AG04450 (cell line): ENCODE data around the gene NPB. TPM values are rescaled to one million over a fixed set of nuclear protein-coding genes. Genes with fewer than 3 reads are reported as not detected.

Source experiments
- CTCF ChIA-PET: fragments of 300-600, 350-600 bp; formaldehyde crosslinking; extraction: SDS; loops from one replicate; lab custom pipeline; 2022; ENCODE audit warnings: antibody characterized with exemption, inconsistent platforms; lab: Charles Lee
- POLR2A ChIA-PET: fragments of 350-600 bp; formaldehyde crosslinking; extraction: SDS; loops from one replicate; lab custom pipeline; 2021; ENCODE audit warnings: antibody characterized with exemption, inconsistent platforms; lab: Yijun Ruan, JAX
- DNase-seq: peaks from one replicate; pipeline ENCODE4 v3.0.0-alpha.2; 2011; ENCODE audit warnings: low read depth, low spot score
- H3K27ac ChIP-seq: one replicate; pipeline ENCODE4 v1.5.1; 2012; ENCODE audit warnings: low read depth, low read length, control low read depth
- H3K27me3 ChIP-seq: one replicate; pipeline ENCODE4 v1.6.0; 2012; ENCODE audit warnings: low read length; ENCODE audit not compliant: control insufficient read depth, insufficient read depth
- H3K4me3 ChIP-seq: 2 replicates; pipeline ENCODE4 v1.5.1; 2011; ENCODE audit warnings: mild to moderate bottlenecking, low read depth, low read length, control low read depth
- H3K9me3 ChIP-seq: 2 replicates; pipeline ENCODE4 v1.5.1; 2012; ENCODE audit warnings: low read length; ENCODE audit not compliant: control insufficient read depth, insufficient read depth
- CTCF ChIP-seq: IDR thresholded peaks from 2 replicates; pipeline ENCODE4 v1.5.1; 2011; ENCODE audit warnings: low read depth, low read length, control low read depth, inconsistent platforms
- polyA plus RNA-seq: library from polyadenylated mRNA; depleted of rRNA; stranded (reverse); fragments of >200 nt; gene quantifications from 2 replicates; pipeline ENCODE4 v1.2.3, GENCODE V29; 2011

The NPB gene
- polyA plus RNA-seq, 1 experiment = 0.20 TPM

GRCh38 chr17:81927152-81927652, 25.2 kb downstream of the NPB start:
- H3K9me3 ChIP-seq = no peaks in the 10 kb centered on the region; the same call in 1 of the 2 replicates
- ChIA-PET POLR2A (interaction anchor here (1.2 to 2.7 kb wide), 4 partner anchors 10 to 66 kb away, joined by 3 to 9 read pairs (median 5); partner anchors contain the start of genes P4HB and PCYT2), CTCF (interaction anchor here (0.5 kb wide), 1 partner anchor 202 kb away, joined by 3 read pairs; no protein-coding TSS in a partner anchor)
- DNase-seq = no peak
- H3K4me3 ChIP-seq = peak overlapping the region; percentile 77
- peak overlapping the region; percentile 97 for H3K27ac ChIP-seq
- H3K27me3 ChIP-seq = no peaks in the 10 kb centered on the region
- TF ChIP-seq CTCF = no peak

GRCh38 chr17:81927653-81928543, 25.9 kb downstream of the NPB start, which contains the start of gene MAFG:
MAFG (minus strand) TSS chr17:81927735; CDS start chr17:81923185, 4,550 bp downstream.
- peak; percentile 21 for TF ChIP-seq CTCF
- DNase-seq = peak; percentile 79
- POLR2A ChIA-PET = interaction anchor here (0.8 to 2.7 kb wide), 4 partner anchors 8 to 75 kb away, joined by 3 to 9 read pairs (median 4); partner anchors contain the start of gene PCYT2
- Histone ChIP-seq H3K4me3 (peak within 1 kb of the TSS; percentile 77), H3K9me3 (no peaks in the 10 kb centered on the region), H3K27me3 (no peaks in the 10 kb centered on the region), H3K27ac (peak within 1 kb of the TSS; percentile 97)
- CTCF ChIA-PET = interaction anchor here (0.5 to 0.6 kb wide), 2 partner anchors 93 to 203 kb away, joined by 3 to 4 read pairs; no protein-coding TSS in a partner anchor

- H3K27me3 ChIP-seq = no peaks in the 10 kb centered on the region
- POLR2A ChIA-PET = interaction anchor here (1.2 to 2.7 kb wide), 3 partner anchors 12 to 74 kb away, joined by 3 to 9 read pairs (median 4); partner anchors contain the start of gene PCYT2
- no peak for TF ChIP-seq CTCF
- CTCF ChIA-PET = interaction anchor here (0.6 kb wide), 1 partner anchor 92 kb away, joined by 4 read pairs; no protein-coding TSS in a partner anchor
- no peaks in the 10 kb centered on the region for H3K9me3 ChIP-seq
- DNase-seq = no peak
- no peak overlapping the region for H3K27ac ChIP-seq
- H3K4me3 ChIP-seq = peak overlapping the region; percentile 61
Measured at GRCh38 chr17:81928544-81929252, 26.7 kb downstream of the NPB start.

GRCh38 chr17:81929253-81930141, 27.5 kb downstream of the NPB start:
- POLR2A ChIA-PET = interaction anchor here (1.2 to 1.3 kb wide), 2 partner anchors 64 to 74 kb away, joined by 3 to 4 read pairs; no protein-coding TSS in a partner anchor

More at GRCh38 chr17:81929253-81930141, 27.5 kb downstream of the NPB start:
- Histone ChIP-seq H3K9me3 (no peaks in the 10 kb centered on the region; the same call in 1 of the 2 replicates), H3K27ac (no peak overlapping the region), H3K4me3 (no peak overlapping the region), H3K27me3 (no peaks in the 10 kb centered on the region)
- DNase-seq = no peak
- TF ChIP-seq CTCF = no peak
- CTCF ChIA-PET = no interaction called here
